Dedifferentiated amniotic fluid mesenchymal stem cell (primary cell): ENCODE results near the gene SGK2.

ENCODE experiments used
- DNase-seq: peaks from one replicate; pipeline ENCODE4 v3.0.0-alpha.2; 2016; ENCODE audit errors: extremely low spot score

The SGK2 gene

GRCh38 chr20:43536041-43536816 lies 22.6 kb upstream of the SGK2 start:
- DNase-seq, result no peak

GRCh38 chr20:43536817-43537440 lies 21.9 kb upstream of the SGK2 start:
- DNase-seq, result no peak

GRCh38 chr20:43537921-43538877 lies 20.6 kb upstream of the SGK2 start:
- DNase-seq, result peak; percentile 78

GRCh38 chr20:43538878-43539700 lies 19.7 kb upstream of the SGK2 start:
- DNase-seq, result no peak

- DNase-seq, result no peak
Observed at GRCh38 chr20:43539975-43540672, 18.7 kb upstream of the SGK2 start.

- no peak for DNase-seq
Observed at GRCh38 chr20:43540673-43541060, 18.2 kb upstream of the SGK2 start.

- DNase-seq, result peak; percentile 38
Observed at GRCh38 chr20:43541214-43541613, 17.6 kb upstream of the SGK2 start.

- no peak for DNase-seq
Observed at GRCh38 chr20:43542161-43542560, 16.7 kb upstream of the SGK2 start.

GRCh38 chr20:43542674-43543073 lies 16.2 kb upstream of the SGK2 start:
- DNase-seq, result no peak

- DNase-seq, result no peak
Observed at GRCh38 chr20:43543138-43543537, 15.7 kb upstream of the SGK2 start.

GRCh38 chr20:43544501-43544900 lies 14.3 kb upstream of the SGK2 start:
- DNase-seq, result no peak

- no peak for DNase-seq
Observed at GRCh38 chr20:43545837-43546578, 12.8 kb upstream of the SGK2 start.

GRCh38 chr20:43548273-43548880 lies 10.4 kb upstream of the SGK2 start:
- no peak for DNase-seq

GRCh38 chr20:43549416-43550065 lies 9.3 kb upstream of the SGK2 start:
- no peak for DNase-seq

- no peak for DNase-seq
Observed at GRCh38 chr20:43550456-43550855, 8.4 kb upstream of the SGK2 start.

GRCh38 chr20:43554369-43554768 lies 4.5 kb upstream of the SGK2 start:
- no peak for DNase-seq

GRCh38 chr20:43559147-43559987 lies 540 bp downstream of the SGK2 start:
- DNase-seq, result no peak

GRCh38 chr20:43560974-43561373 lies 2.1 kb downstream of the SGK2 start:
- DNase-seq, result no peak
